HG02798 (cell line): ENCODE measurements around the gene MYT1.
"Not testable (repeated sequence)": the region's sequence is repeated elsewhere in the genome, so short reads cannot be mapped to it uniquely, and the experiment has no call there.

ENCODE experiments used
- ATAC-seq: cut with Tn5 transposase; IDR thresholded peaks from one replicate; pipeline ENCODE4 v1.9.1; 2021; ENCODE audit warnings: mild to moderate bottlenecking; ENCODE audit not compliant: unreplicated experiment, poor library complexity

MYT1 gene

DNA sequence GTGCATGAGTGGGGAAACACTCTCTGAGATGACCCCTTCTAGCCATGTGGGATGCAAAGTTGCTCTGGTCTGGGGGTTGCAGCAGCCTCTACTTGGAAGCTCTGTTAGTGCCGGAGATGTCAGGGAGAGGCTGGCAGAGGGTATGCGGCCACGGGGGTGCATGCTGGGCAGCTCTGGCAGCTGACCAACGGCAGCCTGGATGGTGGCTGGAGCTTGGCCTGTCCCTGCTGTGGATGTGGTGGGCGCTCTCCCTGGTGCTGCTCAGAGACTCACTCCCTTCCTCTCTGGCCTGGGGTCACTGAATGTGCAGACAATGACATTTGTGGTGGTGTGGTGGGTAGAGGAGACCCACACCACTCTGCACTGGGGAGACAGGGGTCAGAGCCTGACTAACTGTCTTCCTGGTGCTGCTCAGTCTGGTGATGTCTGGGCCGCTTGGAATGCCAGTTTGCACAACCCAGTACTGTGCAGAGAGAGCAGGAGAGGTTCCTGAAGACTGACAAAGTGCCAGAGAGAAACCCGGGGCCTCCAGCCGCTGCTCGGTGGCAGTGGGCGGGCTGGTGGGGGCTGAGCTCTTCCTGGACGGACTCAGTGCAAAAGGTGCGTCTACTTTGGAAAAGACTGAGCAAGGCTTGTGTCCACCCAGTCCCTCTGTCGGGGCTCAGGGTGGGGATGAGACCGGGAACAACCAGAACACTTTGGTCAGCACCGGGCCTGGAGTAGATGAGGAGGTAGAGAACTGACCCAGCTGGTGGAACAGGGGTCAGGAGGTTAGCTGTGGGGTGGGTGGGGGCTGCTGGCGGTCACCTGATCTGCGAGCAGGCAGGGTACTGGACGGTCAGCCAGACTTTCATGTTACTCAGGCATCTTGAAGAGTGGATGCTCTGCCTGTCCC lies 2.7 kb downstream of the MYT1 start:
- ATAC-seq, result no peak

DNA sequence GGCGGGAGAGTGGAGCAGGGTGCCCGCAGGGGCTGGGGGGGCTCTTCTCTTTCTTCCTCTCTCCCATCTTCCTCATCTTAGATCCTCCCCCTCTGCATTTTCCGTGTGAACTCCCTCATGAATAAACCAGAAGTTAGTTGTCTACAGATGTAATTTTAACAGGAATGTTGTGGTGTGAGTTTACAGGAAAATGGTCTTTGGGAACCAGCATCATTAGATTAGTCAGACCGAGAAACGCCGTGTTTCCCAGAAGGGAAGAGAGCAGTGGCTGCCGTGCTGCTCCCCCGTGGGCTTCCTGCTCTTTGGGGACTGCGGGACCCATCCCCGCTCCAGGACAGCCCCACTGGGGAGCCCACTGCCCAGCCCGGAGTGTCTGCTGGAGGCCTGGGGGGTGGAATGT lies 3.4 kb downstream of the MYT1 start:
- no peak for ATAC-seq

DNA sequence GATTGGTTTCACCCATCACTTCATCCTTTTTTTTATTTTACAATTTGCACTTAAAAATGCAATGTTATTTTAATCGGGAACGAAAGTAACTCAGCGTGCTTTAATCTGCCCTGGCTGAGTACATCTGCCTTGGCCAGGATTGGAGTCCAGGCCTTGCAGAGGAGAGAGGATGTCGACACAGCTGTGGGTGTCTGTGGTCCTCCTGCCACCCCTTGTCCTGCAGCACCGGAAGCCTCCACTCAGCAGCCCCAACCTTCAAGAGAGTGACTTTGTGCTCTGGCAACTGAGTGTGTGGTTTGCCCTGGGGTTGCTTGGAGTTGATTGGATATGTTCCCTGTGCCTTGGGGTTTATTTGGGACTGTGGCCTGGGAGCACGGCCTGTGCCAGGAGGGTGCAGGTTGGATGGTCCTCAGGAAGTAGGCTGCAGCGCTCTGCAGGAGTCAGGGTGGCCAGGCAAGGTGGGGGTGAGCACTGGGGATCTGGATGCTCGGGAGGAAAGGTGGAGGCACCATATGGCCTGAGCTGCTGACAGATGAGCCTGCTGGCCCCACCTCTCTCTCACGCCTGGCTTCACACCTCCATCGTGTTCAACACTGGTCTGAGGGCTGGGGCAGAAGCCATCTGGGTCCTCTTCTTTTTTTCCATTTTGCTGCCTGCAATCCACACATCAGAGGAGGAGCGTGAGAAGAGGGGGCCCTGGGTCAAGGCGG lies 4.3 kb downstream of the MYT1 start:
- ATAC-seq, result no peak

DNA sequence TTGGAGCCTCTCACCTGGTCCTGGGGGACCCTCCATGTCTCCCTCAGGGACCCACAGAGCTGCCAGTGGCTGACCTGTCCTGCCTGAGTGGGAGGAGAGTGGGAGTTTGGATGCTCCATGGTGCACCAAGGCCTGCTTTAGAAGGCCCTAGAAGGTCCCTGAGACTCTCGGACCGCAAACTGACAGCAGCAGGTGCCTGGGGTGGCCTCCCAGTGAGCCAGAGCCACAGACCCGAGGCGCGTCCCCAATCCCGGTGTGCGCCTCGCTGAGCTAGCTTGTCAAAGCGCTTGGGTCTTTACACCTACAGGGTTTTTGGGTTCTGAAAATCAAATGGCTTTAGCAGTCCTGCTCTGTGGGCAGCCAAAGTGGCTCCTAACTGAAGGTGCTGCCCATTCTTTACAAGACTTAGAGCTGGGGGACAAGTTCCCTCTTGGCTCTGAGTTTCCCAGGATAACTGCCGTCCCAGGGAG lies 4.9 kb downstream of the MYT1 start:
- no peak for ATAC-seq

DNA sequence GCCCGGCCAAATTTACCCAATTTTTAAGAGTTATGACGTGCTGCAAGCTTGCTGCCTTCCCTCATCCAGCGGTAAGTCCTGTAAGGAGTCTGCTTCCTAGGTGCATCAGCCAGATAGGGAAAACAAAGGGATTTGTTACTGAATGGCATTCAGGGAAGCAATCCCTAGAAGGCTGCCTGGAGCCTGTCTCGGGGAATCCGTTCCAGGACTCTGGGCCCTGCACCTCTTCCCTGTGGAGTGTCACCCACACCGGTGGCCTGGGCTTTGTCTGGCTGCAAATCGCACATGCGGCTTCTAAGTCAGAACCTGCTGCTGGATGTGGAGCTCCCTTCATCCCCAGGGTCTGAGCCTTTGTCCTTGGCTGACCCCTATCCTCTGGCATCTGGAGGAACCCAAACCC lies 7.0 kb downstream of the MYT1 start:
- ATAC-seq, result no peak

DNA sequence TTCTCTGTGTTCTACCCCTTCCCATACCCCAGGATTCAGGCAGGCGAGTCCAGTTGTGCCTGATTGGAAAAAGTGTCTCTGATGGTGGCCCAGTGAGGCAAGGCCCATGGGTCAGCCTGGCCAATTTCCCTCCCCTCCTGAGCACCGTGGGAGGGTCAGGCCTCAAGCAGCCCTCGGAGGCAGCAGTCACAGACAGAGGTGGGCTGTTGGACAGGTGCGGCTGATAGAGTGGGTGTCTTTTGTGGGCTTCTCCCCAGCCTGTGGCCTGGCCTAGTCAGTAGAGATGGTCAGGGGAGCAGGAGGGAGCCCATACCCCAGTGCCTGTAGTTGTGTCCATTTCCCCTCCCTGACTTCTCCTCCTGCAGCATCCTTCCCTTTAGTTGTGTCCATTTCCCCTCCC lies 8.9 kb downstream of the MYT1 start:
- no peak for ATAC-seq

DNA sequence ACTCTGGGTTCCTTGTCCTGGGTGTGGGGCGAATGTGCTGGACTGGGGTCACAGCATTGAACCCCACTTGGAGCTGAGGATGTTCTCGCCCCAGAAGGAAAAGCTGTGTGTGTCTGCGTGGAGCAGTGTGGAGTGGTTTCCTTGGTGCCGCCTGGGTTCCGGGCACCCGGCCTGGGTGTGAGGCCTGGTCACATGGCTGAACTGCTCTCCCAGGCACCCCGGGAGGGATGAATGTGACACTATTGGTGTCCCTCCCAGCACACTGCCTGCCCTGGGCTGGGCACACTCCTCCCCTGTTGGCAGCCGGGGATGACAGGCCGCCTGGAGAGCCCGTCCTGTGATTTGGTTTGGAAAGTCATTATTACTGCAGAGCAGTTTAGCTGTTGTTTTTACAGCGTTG lies 12.3 kb downstream of the MYT1 start:
- no peak for ATAC-seq

DNA sequence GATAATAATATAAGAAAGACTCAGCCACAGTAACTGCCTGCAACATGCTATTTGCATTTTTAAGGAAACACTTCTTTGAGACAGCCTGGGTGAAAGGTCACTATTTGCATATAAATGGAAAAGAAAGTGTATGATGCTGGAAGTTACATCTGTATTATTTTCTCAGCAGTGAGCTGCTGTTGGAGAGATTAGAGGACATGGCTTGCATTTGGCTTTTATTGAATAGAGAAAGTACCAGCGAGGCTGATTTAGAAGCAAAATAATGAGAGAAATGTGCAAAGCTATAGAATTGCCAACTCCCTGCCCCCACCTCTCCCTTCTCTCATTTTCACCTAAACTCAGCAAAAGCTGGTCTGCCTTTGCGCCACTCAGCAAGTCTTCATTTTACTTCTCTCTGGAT lies 12.7 kb downstream of the MYT1 start:
- ATAC-seq, result no peak

DNA sequence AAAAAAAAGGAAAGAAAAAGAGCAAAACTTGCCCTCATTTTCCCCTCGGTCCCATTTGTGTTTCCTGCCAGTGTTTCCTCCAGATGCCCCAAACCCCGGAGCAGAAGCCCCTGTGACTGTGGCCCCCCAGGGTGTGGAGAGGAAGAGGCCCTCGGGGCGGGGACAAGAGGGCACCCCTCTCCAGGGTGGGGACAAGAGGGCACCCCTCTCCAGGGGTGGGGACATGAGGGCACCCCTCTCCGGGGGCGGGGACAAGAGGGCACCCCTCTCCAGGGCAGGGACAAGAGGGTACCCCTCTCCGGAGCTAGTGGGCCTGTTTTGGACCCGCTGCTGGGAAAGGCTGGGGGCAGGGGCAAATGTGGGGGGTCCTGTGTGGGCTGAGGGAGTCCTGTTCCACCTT lies 13.1 kb downstream of the MYT1 start:
- no peak for ATAC-seq

DNA sequence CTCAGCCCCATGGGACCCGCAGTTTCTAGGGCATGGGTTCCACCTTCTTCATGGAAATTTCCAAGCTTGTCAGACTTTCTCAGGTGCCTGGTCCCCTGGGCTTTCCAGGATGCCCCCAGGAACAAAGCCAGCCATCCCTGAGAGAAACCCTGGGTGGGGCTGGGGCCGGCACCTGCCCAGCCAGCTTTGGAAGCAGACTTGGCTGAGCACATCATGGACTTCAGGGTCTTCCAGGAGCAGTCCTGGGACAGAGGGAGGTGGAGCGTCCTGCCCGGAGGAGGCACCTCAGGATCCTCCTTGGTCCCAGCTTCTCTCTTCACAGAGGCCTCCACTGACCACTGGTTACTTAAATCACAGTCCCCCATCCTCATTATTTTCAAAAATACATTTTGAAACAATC lies 13.5 kb downstream of the MYT1 start:
- no peak for ATAC-seq

DNA sequence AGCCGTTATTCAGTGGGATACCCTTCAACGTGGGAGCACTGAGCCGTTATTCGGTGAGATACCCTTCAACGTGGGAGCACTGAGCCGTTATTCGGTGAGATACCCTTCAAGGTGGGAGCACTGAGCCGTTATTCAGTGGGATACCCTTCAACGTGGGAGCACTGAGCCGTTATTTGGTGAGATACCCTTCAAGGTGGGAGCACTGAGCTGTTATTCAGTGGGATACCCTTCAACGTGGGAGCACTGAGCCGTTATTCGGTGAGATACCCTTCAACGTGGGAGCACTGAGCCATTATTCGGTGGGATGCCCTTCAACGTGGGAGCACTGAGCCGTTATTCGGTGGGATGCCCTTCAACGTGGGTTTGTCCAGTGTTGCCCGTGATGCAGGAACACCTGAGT lies 14.7 kb downstream of the MYT1 start:
- ATAC-seq, result not testable (repeated sequence)

DNA sequence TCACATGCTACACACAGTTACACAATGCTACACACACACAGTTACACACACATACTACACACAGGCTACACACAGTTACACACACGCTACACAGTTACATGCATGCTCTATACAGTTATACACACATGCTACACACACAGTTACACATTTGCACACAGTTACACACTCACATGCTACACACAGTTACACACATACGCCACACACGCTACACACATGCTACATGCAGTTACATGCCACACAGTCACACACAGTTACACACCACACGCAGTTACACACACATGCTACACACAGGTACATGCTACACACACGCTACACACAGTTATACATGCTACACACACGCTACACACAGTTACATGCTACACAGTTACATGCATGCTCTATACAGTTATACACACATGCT lies 15.6 kb downstream of the MYT1 start:
- no peak for ATAC-seq

DNA sequence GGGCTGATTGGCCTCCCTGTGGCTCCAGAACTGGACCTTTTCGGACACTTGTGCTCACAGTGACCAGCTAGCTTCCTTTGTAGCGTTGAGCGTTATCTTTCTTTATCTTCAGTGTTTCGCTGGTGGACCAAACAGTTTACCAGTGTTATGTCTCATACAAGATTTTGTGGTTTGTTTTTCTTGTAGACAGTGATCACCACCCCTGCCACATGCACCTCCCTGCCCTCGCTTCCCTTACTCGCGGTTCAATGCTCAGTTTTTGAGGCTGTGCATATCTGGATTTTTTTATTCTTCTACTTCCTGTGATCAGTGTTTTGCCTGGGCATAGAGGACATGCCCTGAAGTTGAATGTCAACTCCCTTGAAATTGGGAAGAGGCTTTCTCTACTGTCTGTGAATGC lies 16.4 kb downstream of the MYT1 start:
- ATAC-seq, result no peak

DNA sequence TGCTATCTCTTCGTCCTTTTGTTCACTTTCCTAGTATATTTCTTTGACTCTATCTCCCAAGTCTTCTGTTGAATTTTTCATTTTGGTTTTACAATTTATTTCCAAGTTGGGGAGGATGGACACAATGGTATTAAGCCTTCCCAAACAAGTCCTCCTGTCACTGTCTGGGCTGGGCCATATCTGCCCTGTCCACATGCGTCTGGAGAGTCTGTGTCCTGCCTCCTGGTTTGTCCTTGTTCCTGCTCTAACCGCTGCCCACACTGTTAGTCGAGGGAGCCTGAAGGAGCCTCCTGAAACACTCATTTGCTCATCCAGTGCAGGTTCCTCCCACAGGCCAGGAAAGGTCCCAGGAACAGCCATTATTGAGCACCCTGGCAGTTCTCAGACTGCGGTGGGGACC lies 17.1 kb downstream of the MYT1 start:
- ATAC-seq, result no peak

DNA sequence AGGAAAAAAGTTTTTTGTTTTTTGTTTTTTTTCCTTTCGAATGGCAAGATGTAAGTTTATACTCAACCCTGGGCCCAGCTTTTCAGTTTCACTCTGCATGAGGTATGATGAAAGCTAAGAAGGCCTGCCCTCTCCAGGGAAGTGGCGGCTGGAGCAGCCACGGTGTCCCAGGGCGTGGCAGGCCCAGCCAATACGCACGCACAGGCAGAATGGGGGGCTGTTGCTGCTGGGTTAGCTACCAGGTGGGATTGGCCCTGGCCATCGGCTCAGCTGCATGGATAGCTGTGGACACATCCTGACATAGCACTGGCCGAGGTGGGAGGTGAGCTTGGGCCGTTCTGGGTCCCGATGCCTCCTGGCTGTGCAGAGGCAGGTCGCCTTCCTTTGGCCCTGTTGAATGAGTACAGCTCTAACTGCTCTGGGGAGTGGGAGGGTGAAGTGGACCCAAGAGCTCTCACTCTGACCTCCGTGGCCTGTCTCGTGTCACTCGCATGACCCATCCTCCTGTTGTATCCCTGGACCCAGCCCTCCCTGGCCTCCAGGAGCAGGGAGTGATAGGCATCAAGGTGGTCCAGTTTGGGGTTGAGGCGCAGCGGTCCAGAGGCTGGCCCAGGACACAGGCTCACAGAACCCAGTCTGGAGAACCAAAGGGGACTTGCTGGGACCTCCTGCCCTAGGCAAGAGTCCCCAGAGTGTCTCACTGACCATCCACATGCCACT lies 18.1 kb downstream of the MYT1 start:
- no peak for ATAC-seq

DNA sequence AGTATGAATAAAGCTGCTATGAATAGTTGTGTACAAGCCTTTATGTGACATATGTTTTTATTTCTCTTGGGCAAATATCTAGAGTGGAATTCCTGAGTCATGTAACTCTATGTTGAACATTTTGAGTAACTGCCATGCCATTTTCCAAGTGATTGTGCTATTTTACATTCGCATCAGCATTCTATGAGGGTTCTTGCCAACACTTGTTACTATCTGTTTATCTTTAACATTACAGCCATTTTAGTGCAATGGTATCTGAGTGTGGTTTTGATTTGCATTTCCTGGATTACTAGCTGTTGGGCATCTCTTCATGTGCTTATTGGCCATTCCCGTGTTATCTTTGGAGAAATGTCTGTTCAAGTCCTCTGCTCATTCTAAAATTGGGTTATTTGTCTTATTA lies 19.1 kb downstream of the MYT1 start:
- ATAC-seq, result no peak

DNA sequence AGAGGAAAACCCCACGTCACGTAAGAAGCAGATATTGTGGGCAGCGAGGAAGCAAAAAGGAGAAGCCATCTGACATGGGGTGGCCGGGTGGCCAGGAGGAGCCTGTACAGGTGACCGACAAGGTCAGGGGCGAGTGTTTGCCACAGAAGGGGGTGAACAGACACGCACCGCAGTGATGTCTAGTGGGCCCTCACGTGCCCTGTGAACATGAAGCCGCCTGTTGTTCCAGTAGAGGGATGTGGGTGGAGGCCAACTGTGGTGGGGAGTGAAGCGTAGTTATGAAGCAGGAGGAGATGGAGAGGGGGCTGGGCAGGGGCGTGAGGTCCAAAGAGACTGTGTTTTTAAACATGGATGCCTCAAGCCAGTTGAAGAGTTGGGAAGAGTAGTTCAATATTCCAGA lies 20.5 kb downstream of the MYT1 start:
- ATAC-seq, result no peak

DNA sequence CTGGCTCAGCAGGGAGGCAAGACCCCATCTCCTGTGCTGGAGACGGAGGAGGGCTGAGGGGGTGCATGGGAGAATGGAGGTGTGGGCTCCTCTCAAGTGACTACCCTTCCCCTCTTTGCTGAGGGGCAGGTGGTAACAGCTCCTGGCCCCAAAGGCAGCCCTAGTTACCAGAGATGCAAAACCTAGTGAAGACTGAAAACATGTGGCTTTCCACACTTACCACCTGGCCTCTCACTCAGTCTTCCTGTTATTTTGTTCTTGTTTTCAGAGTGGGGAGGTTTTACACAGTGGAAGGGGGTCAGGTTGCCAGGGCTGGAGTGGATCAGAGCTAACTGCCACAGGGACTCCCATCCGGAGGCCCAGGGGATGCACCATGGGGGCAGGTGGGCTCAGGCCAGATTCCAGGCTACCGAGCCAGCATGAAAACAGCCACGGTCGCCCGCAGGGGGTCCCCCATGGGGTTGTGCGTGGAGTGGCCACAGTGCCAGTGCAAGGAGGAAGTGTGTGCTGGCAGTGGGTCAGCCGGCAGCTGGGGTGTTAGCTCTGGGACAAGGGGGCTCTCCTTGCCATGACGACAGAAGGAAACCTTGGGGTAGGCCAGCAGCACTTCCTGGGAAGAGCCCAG lies 21.1 kb downstream of the MYT1 start:
- ATAC-seq, result no peak

DNA sequence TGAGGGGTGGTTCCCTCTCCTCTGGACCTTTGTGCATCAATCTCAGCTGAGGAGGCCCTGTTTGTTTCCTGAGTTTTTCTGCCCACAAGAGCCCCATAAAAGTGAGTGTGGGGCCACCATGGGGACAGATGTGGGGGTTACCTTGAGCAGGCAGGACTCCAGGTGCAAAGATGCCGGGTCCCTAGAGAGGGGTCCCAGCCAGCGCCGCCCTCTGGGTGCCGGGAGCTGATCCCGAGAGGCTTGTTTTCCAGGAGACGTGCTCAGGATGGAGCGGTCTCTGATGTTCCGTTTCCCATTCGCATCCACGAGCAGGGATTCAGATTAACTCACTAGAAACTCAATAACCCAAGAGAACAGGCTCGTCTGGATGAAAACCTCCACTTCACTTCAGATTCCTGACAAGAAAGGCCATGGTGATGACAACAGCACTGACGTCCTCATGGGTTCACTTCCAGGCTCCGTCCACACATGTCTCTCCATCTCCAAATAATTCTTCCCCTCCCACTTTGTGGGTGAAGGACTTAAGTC lies 21.9 kb downstream of the MYT1 start:
- no peak for ATAC-seq

DNA sequence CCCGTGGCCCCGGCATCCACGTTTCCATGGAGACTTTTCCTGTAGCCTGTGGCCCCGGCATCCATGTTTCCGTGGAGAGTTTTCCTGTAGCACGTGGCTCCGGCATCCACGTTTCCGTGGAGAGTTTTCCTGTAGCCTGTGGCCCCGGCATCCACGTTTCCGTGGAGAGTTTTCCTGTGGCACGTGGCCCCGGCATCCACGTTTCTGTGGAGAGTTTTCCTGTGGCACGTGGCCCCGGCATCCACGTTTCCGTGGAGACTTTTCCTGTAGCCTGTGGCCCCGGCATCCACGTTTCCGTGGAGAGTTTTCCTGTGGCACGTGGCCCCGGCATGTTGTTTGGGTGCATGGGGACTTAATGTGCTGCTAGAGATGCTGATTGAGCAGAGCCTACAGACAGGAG lies 23.0 kb downstream of the MYT1 start:
- not testable (repeated sequence) for ATAC-seq
